Measurements from ENCODE around the gene IL18BP. TPM values are rescaled to one million over a fixed set of nuclear protein-coding genes. Genes with fewer than 3 reads are reported as not detected.

IL18BP gene
- total and polyA plus RNA-seq, 2 experiments from 2014 or later = 2.2 to 2.8 TPM

- TF ChIP-seq CTCF (IDR thresholded peaks at IDR 0.05; ENCODE audit: poor library complexity) = no peak
- no peak for TF ChIP-seq EZH2 (IDR thresholded peaks at IDR 0.05; ENCODE audit: borderline replicate concordance)
- TF ChIP-seq EZH2phosphoT487 (IDR thresholded peaks at IDR 0.05; ENCODE audit: low read depth, severe bottlenecking, unreplicated experiment) = no peak
- H3K4me2 ChIP-seq = no peak overlapping the region
- no peak for DNase-seq (ENCODE audit: low spot score)
- no peaks in the 10 kb centered on the region for H3K9me3 ChIP-seq (ENCODE audit: low read depth)
- no peaks in the 10 kb centered on the region for H3K27me3 ChIP-seq
- no peak overlapping the region for H3K27ac ChIP-seq
- no peaks in the 10 kb centered on the region for H3K36me3 ChIP-seq (replicated peaks; ENCODE audit: insufficient read depth, low read depth)
- H3K4me1 ChIP-seq (ENCODE audit: insufficient read depth) = no peaks in the 10 kb centered on the region
- 85% methylated on average over 11 of the region's 11 CpGs for WGBS (ENCODE audit: low lambda C conversion rate, missing lambda C conversion rate)
- H3K79me2 ChIP-seq = no peaks in the 10 kb centered on the region
- H4K20me1 ChIP-seq (ENCODE audit: insufficient read depth, poor library complexity, severe bottlenecking) = peaks cover 3% of the 10 kb centered on the region
- H2AFZ ChIP-seq = no peak overlapping the region
- no peak overlapping the region for H3K4me3 ChIP-seq
- H3K9me2 ChIP-seq (replicated peaks; ENCODE audit: insufficient read depth) = no peaks in the 10 kb centered on the region
Measured at GRCh38 chr11:72001285-72001684, 2.6 kb downstream of the IL18BP start.

DNA sequence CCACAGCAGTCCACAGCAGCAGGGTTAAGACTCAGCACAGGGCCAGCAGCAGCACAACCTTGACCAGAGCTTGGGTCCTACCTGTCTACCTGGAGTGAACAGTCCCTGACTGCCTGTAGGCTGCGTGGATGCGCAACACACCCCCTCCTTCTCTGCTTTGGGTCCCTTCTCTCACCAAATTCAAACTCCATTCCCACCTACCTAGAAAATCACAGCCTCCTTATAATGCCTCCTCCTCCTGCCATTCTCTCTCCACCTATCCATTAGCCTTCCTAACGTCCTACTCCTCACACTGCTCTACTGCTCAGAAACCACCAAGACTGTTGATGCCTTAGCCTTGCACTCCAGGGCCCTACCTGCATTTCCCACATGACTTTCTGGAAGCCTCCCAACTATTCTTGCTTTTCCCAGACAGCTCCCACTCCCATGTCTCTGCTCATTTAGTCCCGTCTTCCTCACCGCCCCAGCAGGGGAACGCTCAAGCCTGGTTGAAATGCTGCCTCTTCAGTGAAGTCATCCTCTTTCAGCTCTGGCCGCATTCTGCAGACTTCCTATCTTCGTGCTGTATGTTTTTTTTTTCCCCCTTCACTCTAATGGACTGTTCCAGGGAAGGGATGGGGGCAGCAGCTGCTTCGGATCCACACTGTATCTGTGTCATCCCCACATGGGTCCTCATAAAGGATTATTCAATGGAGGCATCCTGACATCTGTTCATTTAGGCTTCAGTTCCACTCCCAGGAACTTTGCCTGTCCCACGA lies 3.3 kb downstream of the IL18BP start:
- Histone ChIP-seq H3K4me1 (ENCODE audit: insufficient read depth) (no peaks in the 10 kb centered on the region), H3K9me3 (ENCODE audit: low read depth) (no peaks in the 10 kb centered on the region), H3K27ac (no peak overlapping the region), H2AFZ (no peak overlapping the region), H3K36me3 (replicated peaks; ENCODE audit: insufficient read depth, low read depth) (no peaks in the 10 kb centered on the region), H3K79me2 (no peaks in the 10 kb centered on the region), H3K4me3 (no peak overlapping the region), H3K4me2 (no peak overlapping the region), H3K9me2 (replicated peaks; ENCODE audit: insufficient read depth) (no peaks in the 10 kb centered on the region), H4K20me1 (ENCODE audit: insufficient read depth, poor library complexity, severe bottlenecking) (peaks cover 3% of the 10 kb centered on the region), H3K27me3 (no peaks in the 10 kb centered on the region)
- 69% methylated on average over 10 of the region's 10 CpGs for WGBS (ENCODE audit: low lambda C conversion rate, missing lambda C conversion rate)
- TF ChIP-seq EZH2phosphoT487 (IDR thresholded peaks at IDR 0.05; ENCODE audit: low read depth, severe bottlenecking, unreplicated experiment) = no peak
- no peak for DNase-seq (ENCODE audit: low spot score)

DNA sequence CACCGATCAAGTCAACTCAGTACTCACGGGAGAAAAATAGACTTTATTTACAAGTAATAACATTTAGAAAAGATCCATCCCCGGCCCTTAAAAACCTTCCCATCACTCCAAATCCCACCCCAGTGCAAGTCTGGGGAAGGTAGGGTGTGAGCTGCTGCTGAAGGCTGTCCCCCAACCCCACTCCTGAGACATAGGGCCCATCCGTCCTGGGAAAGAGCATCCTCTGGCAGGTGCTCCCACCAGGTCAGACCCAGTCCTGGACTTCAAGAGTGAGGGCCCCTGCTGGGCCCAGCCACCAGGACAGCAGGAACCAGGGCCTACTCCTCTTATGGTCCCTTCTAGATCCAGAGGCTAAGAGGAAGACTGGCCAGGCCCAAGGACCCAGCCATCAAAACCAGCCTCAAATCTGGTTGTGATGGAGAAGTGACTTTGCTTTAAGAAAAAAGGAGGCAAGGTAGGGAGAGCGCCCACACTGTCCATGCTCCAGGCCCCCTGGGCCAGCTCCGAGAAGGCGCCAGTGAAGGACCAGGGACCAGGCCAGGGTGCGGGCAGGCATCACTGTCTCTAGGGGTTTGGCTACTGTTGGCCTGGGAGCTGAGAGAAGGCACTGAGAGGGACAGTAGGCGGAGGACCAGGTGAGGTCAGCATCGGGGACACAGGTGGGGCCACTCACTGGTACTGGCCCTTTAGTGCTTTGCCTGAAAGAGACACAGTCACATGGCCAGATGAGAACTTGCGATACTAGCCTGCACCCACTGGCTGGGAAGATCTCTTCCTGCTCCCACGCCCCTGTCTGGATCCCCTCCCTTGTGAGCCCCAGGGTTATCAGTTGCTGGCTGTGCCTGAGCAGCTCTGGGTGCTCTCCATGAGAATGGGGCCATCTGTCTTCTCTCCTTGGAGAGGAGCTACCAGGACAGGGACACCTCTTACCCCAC lies 4.4 kb downstream of the IL18BP start:
- no peaks in the 10 kb centered on the region for H3K9me2 ChIP-seq (replicated peaks; ENCODE audit: insufficient read depth)
- H2AFZ ChIP-seq = no peak overlapping the region
- no peak for DNase-seq (ENCODE audit: low spot score)
- H3K4me3 ChIP-seq = no peak overlapping the region
- 89% methylated on average over 12 of the region's 12 CpGs for WGBS (ENCODE audit: low lambda C conversion rate, missing lambda C conversion rate)
- H3K36me3 ChIP-seq (replicated peaks; ENCODE audit: insufficient read depth, low read depth) = peaks cover 3% of the 10 kb centered on the region
- TF ChIP-seq EZH2phosphoT487 (IDR thresholded peaks at IDR 0.05; ENCODE audit: low read depth, severe bottlenecking, unreplicated experiment) (no peak), EZH2 (IDR thresholded peaks at IDR 0.05; ENCODE audit: borderline replicate concordance) (no peak), CTCF (IDR thresholded peaks at IDR 0.05; ENCODE audit: poor library complexity) (no peak)
- no peak overlapping the region for H3K4me2 ChIP-seq
- H3K27ac ChIP-seq = no peak overlapping the region
- H3K79me2 ChIP-seq = no peaks in the 10 kb centered on the region
- no peaks in the 10 kb centered on the region for H3K9me3 ChIP-seq (ENCODE audit: low read depth)
- peaks cover 3% of the 10 kb centered on the region for H4K20me1 ChIP-seq (ENCODE audit: insufficient read depth, poor library complexity, severe bottlenecking)
- no peaks in the 10 kb centered on the region for H3K27me3 ChIP-seq
- no peaks in the 10 kb centered on the region for H3K4me1 ChIP-seq (ENCODE audit: insufficient read depth)

GRCh38 chr11:72003776-72004171 lies 5.1 kb downstream of the IL18BP start:
- Histone ChIP-seq H3K9me3 (ENCODE audit: low read depth) (no peaks in the 10 kb centered on the region), H3K27me3 (no peaks in the 10 kb centered on the region), H3K79me2 (no peaks in the 10 kb centered on the region), H2AFZ (no peak overlapping the region), H4K20me1 (ENCODE audit: insufficient read depth, poor library complexity, severe bottlenecking) (peaks cover 8% of the 10 kb centered on the region), H3K27ac (no peak overlapping the region), H3K4me3 (no peak overlapping the region), H3K4me1 (ENCODE audit: insufficient read depth) (no peaks in the 10 kb centered on the region), H3K4me2 (no peak overlapping the region), H3K36me3 (replicated peaks; ENCODE audit: insufficient read depth, low read depth) (peaks cover 4% of the 10 kb centered on the region), H3K9me2 (replicated peaks; ENCODE audit: insufficient read depth) (no peaks in the 10 kb centered on the region)
- WGBS (ENCODE audit: low lambda C conversion rate, missing lambda C conversion rate) = 96% methylated on average over 20 of the region's 20 CpGs
- no peak for DNase-seq (ENCODE audit: low spot score)
- TF ChIP-seq EZH2 (IDR thresholded peaks at IDR 0.05; ENCODE audit: borderline replicate concordance) (no peak), EZH2phosphoT487 (IDR thresholded peaks at IDR 0.05; ENCODE audit: low read depth, severe bottlenecking, unreplicated experiment) (no peak), CTCF (IDR thresholded peaks at IDR 0.05; ENCODE audit: poor library complexity) (no peak)

Measured in hepatocyte (in vitro differentiated cells).